Erythroblast (primary cell): ENCODE measurements around the gene TXNDC16.

ENCODE experiments used
- GATA1 ChIP-seq: IDR thresholded peaks from 2 replicates; pipeline ENCODE4 v1.6.1; 2011; ENCODE audit warnings: low read depth, mild to moderate bottlenecking, control low read depth, low read length, moderate library complexity
- POLR2A ChIP-seq: IDR thresholded peaks from 2 replicates; pipeline ENCODE4 v1.6.1; 2011; ENCODE audit warnings: mild to moderate bottlenecking, low read length

DNA sequence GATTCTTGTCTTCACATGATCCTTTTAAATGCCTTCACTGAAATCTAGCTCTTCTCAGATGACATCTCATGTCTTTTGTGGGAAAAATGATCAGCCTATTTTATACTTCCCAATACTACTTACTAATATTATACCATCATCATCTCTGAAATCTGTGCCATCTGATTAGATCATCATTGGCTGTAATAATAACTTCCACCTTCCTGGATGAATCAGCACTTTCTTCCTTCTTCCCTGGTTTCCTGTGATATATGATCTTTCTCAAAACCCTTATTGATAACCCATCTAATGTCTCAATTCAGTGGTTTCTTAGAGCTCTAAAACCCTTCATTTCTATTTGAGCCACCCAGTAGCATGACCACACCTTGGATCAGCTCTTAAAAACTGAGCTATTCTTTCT, 31.2 kb upstream of the TXNDC16 start:
- TF ChIP-seq POLR2A = no peak
- no peak for TF ChIP-seq GATA1
